Uterus (tissue), 2 donors: ENCODE results near the gene MYOCD.

Source experiments
- POLR2A ChIP-seq, 2 donors: fragments of 450-650 bp; IDR thresholded peaks; one replicate each; pipeline ENCODE4 v1.6.1; 2016; ENCODE audit warnings: antibody characterized with exemption in 2 of 2, mild to moderate bottlenecking in 1 of 2, moderate library complexity in 1 of 2
- TF ChIP-seq, protein P1 (sequence below), 4 experiments: fragments of 200-600 bp in 2 of 4; fragments of 450-650 bp in 2 of 4; sonication (generic) in 2 of 4; IDR thresholded peaks; one replicate each; pipeline ENCODE4 v1.5.1; 2016 to 2019; ENCODE audit warnings: antibody characterized with exemption in 4 of 4, mild to moderate bottlenecking in 2 of 4, moderate library complexity in 1 of 4

DNA sequence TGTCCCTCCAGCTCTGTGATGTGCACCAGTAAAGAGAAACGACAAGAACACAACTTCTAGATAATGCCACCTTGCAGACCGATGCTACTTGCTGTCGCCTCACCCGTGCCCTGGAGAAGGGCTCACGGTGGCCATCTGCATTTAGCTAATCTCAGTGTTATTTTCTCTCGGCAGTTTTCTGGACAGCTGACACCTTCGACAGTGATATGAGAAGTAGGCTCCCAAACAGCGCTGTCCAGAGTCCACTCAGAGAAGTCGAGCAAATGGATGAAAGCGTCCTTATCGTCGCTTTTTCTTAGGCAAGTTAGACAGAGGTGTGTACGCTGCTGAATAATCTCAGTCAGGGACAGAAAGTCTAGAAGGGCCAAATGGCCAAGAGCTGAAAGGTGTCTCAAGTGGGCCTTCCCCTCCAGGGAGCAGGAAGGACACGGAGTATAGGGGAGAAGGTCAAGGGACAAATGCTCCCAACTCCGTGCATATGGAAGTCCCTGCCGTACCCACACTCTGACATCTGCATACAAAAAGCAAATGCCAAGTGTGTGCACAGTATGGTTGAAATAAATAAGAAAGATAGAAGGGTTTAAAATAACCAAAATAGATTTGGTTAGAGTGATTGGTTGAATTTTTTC is 42.4 kb upstream of the MYOCD start:
- TF ChIP-seq POLR2A (IDR thresholded peaks at IDR 0.05) = no peak
- TF ChIP-seq, protein P1, sequence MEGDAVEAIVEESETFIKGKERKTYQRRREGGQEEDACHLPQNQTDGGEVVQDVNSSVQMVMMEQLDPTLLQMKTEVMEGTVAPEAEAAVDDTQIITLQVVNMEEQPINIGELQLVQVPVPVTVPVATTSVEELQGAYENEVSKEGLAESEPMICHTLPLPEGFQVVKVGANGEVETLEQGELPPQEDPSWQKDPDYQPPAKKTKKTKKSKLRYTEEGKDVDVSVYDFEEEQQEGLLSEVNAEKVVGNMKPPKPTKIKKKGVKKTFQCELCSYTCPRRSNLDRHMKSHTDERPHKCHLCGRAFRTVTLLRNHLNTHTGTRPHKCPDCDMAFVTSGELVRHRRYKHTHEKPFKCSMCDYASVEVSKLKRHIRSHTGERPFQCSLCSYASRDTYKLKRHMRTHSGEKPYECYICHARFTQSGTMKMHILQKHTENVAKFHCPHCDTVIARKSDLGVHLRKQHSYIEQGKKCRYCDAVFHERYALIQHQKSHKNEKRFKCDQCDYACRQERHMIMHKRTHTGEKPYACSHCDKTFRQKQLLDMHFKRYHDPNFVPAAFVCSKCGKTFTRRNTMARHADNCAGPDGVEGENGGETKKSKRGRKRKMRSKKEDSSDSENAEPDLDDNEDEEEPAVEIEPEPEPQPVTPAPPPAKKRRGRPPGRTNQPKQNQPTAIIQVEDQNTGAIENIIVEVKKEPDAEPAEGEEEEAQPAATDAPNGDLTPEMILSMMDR (IDR thresholded peaks at IDR 0.05) = no peak
